AG04450 (cell line): ENCODE results near the gene ARHGAP45. TPM values are rescaled to one million over a fixed set of nuclear protein-coding genes. Genes with fewer than 3 reads are reported as not detected.

ENCODE experiments used
- CTCF ChIA-PET: fragments of 300-600, 350-600 bp; formaldehyde crosslinking; extraction: SDS; loops from one replicate; lab custom pipeline; 2022; ENCODE audit warnings: antibody characterized with exemption, inconsistent platforms; lab: Charles Lee
- POLR2A ChIA-PET: fragments of 350-600 bp; formaldehyde crosslinking; extraction: SDS; loops from one replicate; lab custom pipeline; 2021; ENCODE audit warnings: antibody characterized with exemption, inconsistent platforms; lab: Yijun Ruan, JAX
- DNase-seq: peaks from one replicate; pipeline ENCODE4 v3.0.0-alpha.2; 2011; ENCODE audit warnings: low read depth, low spot score
- H3K27ac ChIP-seq: one replicate; pipeline ENCODE4 v1.5.1; 2012; ENCODE audit warnings: low read depth, low read length, control low read depth
- H3K27me3 ChIP-seq: one replicate; pipeline ENCODE4 v1.6.0; 2012; ENCODE audit warnings: low read length; ENCODE audit not compliant: control insufficient read depth, insufficient read depth
- H3K4me3 ChIP-seq: 2 replicates; pipeline ENCODE4 v1.5.1; 2011; ENCODE audit warnings: mild to moderate bottlenecking, low read depth, low read length, control low read depth
- H3K9me3 ChIP-seq: 2 replicates; pipeline ENCODE4 v1.5.1; 2012; ENCODE audit warnings: low read length; ENCODE audit not compliant: control insufficient read depth, insufficient read depth
- polyA plus RNA-seq: library from polyadenylated mRNA; depleted of rRNA; stranded (reverse); fragments of >200 nt; gene quantifications from 2 replicates; pipeline ENCODE4 v1.2.3, GENCODE V29; 2011
- TF ChIP-seq, protein P1 (sequence below): IDR thresholded peaks from 2 replicates; pipeline ENCODE4 v1.5.1; 2011; ENCODE audit warnings: low read depth, low read length, control low read depth, inconsistent platforms

Gene ARHGAP45
- polyA plus RNA-seq, 1 experiment: 0.36 TPM

- no peaks in the 10 kb centered on the region for H3K27me3 ChIP-seq
- ChIA-PET POLR2A (interaction anchor here (0.6 to 4.4 kb wide), 12 partner anchors 8 to 446 kb away, joined by 3 to 22 read pairs (median 6); partner anchors contain the start of genes ABCA7, CIRBP and RNU6-2), CTCF (interaction anchor here (1.0 to 2.0 kb wide), 2 partner anchors 11 to 92 kb away, joined by 3 to 13 read pairs; no protein-coding TSS in a partner anchor)
- H3K9me3 ChIP-seq: peaks cover 12% of the 10 kb centered on the region
- peak overlapping the region; percentile 39 for H3K4me3 ChIP-seq
- DNase-seq: peak; percentile 99
- peak overlapping the region; percentile 97 for H3K27ac ChIP-seq
- TF ChIP-seq, protein P1, sequence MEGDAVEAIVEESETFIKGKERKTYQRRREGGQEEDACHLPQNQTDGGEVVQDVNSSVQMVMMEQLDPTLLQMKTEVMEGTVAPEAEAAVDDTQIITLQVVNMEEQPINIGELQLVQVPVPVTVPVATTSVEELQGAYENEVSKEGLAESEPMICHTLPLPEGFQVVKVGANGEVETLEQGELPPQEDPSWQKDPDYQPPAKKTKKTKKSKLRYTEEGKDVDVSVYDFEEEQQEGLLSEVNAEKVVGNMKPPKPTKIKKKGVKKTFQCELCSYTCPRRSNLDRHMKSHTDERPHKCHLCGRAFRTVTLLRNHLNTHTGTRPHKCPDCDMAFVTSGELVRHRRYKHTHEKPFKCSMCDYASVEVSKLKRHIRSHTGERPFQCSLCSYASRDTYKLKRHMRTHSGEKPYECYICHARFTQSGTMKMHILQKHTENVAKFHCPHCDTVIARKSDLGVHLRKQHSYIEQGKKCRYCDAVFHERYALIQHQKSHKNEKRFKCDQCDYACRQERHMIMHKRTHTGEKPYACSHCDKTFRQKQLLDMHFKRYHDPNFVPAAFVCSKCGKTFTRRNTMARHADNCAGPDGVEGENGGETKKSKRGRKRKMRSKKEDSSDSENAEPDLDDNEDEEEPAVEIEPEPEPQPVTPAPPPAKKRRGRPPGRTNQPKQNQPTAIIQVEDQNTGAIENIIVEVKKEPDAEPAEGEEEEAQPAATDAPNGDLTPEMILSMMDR: no peak
Observed at GRCh38 chr19:1102407-1103131, 35.6 kb downstream of the ARHGAP45 start.

DNA sequence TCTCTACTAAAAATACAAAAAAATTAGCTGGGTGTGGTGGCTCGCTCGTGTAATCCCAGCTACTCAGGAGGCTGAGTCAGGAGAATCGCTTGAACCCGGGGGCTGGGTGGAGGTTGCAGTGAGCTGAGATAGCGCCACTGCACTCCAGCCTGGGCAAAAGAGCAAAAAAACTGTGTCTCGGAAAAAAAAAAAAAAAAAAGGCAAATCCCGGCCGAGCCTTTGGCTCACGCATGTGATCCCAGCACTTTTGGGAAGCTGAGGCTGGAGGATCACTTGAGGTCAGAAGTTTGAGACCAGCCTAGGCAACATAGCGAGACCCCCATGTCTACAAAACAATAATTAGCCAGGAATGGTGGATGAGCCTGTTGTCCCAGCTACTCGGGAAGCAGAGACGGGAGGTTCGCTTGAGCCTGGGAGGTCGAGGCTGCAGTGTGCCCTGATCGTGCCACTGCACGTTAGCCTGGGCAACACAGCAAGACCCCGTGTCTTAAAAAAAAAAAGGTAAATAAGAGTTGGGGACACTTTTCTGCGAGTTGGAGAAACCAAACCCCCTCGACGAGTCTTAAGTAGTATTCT lies 36.3 kb downstream of the ARHGAP45 start:
- H3K27me3 ChIP-seq: no peaks in the 10 kb centered on the region
- H3K4me3 ChIP-seq: peak overlapping the region; percentile 28
- ChIA-PET POLR2A (interaction anchor here (0.6 to 4.4 kb wide), 17 partner anchors 8 to 1872 kb away, joined by 3 to 22 read pairs (median 6); partner anchors contain the start of genes ABCA7, CIRBP and RNU6-2), CTCF (interaction anchor here (1.0 to 2.0 kb wide), 2 partner anchors 10 to 91 kb away, joined by 3 to 13 read pairs; no protein-coding TSS in a partner anchor)
- peaks cover 12% of the 10 kb centered on the region for H3K9me3 ChIP-seq
- H3K27ac ChIP-seq: peak overlapping the region; percentile 97
- no peak for DNase-seq
- TF ChIP-seq, protein P1: no peak

DNA sequence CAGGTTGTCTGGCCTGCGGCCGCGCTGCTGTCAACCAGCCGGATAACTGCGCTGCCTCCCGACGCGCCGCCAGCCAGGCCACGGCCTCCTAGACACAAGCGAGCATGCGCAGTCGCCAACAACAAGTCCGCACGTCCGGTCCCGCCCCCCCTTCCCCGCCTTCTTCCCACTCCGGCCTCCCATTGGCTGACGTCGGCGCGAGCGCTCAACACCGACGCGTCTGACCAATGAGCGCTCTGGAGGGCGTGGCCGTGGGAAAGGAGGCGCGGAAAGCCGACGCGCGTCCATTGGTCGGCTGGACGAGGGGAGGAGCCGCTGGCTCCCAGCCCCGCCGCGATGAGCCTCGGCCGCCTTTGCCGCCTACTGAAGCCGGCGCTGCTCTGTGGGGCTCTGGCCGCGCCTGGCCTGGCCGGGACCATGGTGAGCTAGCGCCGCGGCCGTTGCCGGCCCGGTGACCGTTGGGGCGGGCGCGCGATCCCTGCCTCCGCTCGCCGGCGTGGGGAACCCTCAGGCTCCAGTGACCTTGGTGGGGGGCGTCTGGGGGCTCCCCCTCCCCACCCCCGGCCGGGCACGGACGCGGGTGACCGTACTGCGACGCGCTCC lies 36.8 kb downstream of the ARHGAP45 start, which contains the start of gene GPX4:
Gene GPX4 (plus strand): TSS at position 287 of the 603 bp plus-strand sequence. CDS start 50 bp downstream, at position 337.
- TF ChIP-seq, protein P1: no peak
- DNase-seq: peak; percentile 99
- H3K27me3 ChIP-seq: no peaks in the 10 kb centered on the region
- H3K9me3 ChIP-seq: peaks cover 14% of the 10 kb centered on the region
- peak within 1 kb of the TSS; percentile 97 for H3K27ac ChIP-seq
- ChIA-PET POLR2A (interaction anchor here (0.5 to 4.4 kb wide), 16 partner anchors 9 to 1871 kb away, joined by 3 to 22 read pairs (median 4); partner anchors contain the start of genes ABCA7, CNN2 and RNU6-2), CTCF (interaction anchor here (1.0 to 2.0 kb wide), 2 partner anchors 9 to 91 kb away, joined by 3 to 13 read pairs; no protein-coding TSS in a partner anchor)
- H3K4me3 ChIP-seq: peak within 1 kb of the TSS; percentile 82

DNA sequence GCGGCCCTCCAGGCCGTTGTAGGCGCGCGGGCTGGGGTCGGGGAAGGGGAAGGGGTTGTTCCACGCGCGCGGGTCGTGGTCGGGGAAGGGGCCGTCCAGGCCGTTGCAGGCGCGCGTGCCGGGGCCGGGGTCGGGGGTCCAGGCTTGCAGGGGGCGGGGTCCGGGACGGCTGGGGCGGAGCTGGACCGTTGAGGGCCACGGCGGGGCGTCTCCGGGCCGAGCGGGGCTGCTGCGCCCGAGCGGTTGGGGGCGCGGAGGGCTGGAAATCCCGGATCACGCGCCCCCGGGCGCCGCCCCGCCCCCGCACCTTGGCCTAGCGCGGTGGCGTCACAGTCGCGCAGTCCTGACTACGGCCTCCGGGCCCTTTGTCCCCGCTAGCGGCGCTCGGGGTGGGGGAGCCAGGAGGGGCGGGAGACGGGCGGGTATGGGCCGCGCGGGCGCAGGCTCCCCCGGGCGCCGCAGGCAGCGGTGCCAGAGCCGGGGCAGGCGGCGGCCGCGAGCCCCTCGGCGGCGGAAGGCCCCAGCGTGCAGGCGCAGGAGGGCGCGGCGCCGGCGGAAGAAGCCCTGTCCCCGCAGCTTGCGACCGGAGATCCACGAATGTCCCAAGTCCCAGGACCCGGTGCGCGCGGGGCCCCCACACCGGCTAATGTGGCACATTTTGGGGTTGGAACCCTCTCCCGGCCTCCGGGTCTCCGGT lies 37.5 kb downstream of the ARHGAP45 start:
- Histone ChIP-seq H3K27ac (peak overlapping the region; percentile 82), H3K4me3 (peak overlapping the region; percentile 82), H3K27me3 (no peaks in the 10 kb centered on the region), H3K9me3 (peaks cover 17% of the 10 kb centered on the region)
- ChIA-PET CTCF (interaction anchor here (2.0 kb wide), 1 partner anchor 9 kb away, joined by 13 read pairs; no protein-coding TSS in a partner anchor), POLR2A (interaction anchor here (0.5 to 4.4 kb wide), 14 partner anchors 9 to 149 kb away, joined by 3 to 22 read pairs (median 4); partner anchors contain the start of genes ABCA7, CNN2 and RNU6-2)
- TF ChIP-seq, protein P1: no peak
- no peak for DNase-seq
